K562 (cell line): ENCODE data around the gene METAP2. TPM values are rescaled to one million over a fixed set of nuclear protein-coding genes. Genes with fewer than 3 reads are reported as not detected.

Experiments
- CGGBP1 ChIP-seq: fragments of 250-450 bp; sonication (Bioruptor Pico); IDR thresholded peaks from 2 replicates; pipeline ENCODE4 v1.9.0; 2021; ENCODE audit warnings: mild to moderate bottlenecking
- GMEB1 ChIP-seq: fragments of 250-450 bp; sonication (Bioruptor Pico); IDR thresholded peaks from 2 replicates; pipeline ENCODE4 v1.4.0; 2020; ENCODE audit warnings: mild to moderate bottlenecking
- HNRNPK ChIP-seq: fragments of 200-400 bp; formaldehyde crosslinking; IDR thresholded peaks from one replicate; pipeline ENCODE4 v1.6.1; 2018; ENCODE audit warnings: mild to moderate bottlenecking, low read depth, low read length; ENCODE audit not compliant: poor library complexity, severe bottlenecking
- MYC ChIP-seq, 2 experiments: fragments of 250-450 bp in 1 of 2; sonication (Bioruptor Pico) in 1 of 2; IDR thresholded peaks; 2 replicates each; pipeline versions ENCODE4 v1.5.1 to v1.6.1; 2012 to 2021; ENCODE audit warnings: low read depth in 2 of 2, borderline replicate concordance in 1 of 2, improper control_type of control experiment in 1 of 2, low read length in 1 of 2, mild to moderate bottlenecking in 1 of 2, moderate library complexity in 1 of 2
- THAP12 ChIP-seq: fragments of 250-450 bp; sonication (Bioruptor Pico); IDR thresholded peaks from 2 replicates; pipeline ENCODE4 v1.9.0; 2021; ENCODE audit warnings: mild to moderate bottlenecking, inconsistent platforms
- ZC3H4 ChIP-seq: sonication (generic); formaldehyde crosslinking; IDR thresholded peaks from 2 replicates; pipeline ENCODE4 v1.9.0; 2021; ENCODE audit warnings: missing genetic modification reagents, borderline replicate concordance
- polyA plus RNA-seq, 8 experiments: library from polyadenylated mRNA; depleted of rRNA in 4 of 8; stranded (reverse) in 5 of 8; unstranded in 3 of 8; fragments of >200 nt; fragmentation: Nextera tagmentation in 2 of 8; fragmentation: Illumina TruSeq in 1 of 8; extraction: Ambion mirVana in 2 of 8; extraction: Trizol in 1 of 8; gene quantifications; 2 replicates each; pipeline versions ENCODE4 v1.2.1 to v1.2.3, GENCODE V29; 2011 to 2014; ENCODE audit warnings: inconsistent platforms in 1 of 8, missing spikeins in 1 of 8
- total RNA-seq, 7 experiments: library from RNA; depleted of rRNA in 6 of 7; stranded (reverse); fragments of >200 nt in 6 of 7; fragmentation: Illumina TruSeq in 2 of 7; extraction: Trizol in 2 of 7; gene quantifications; 2 replicates each; pipeline versions ENCODE4 v1.2.1 to v1.2.3, GENCODE V29; 2011 to 2021; ENCODE audit warnings: low replicate concordance in 1 of 7
- TF ChIP-seq, protein P1 (sequence below), 2 experiments: fragments of 200-800 bp in 1 of 2; sonication (Bioruptor generic) in 1 of 2; sonication (generic) in 1 of 2; formaldehyde crosslinking in 1 of 2; IDR thresholded peaks in 1 of 2; conservative IDR thresholded peaks in 1 of 2; 2 replicates each; pipeline versions ENCODE4 v1.5.0 to v1.6.1; 2016 to 2020; ENCODE audit warnings: missing compliant biosample characterization in 1 of 2, missing genetic modification characterization in 1 of 2, missing genetic modification reagents in 1 of 2
- TF ChIP-seq, protein P2 (sequence below): fragments of 450-650 bp; IDR thresholded peaks from 2 replicates; pipeline ENCODE4 v1.6.1; 2018; ENCODE audit not compliant: partially characterized antibody
- TF ChIP-seq, protein P3 (sequence below), 2 experiments: fragments of 450-650 bp; IDR thresholded peaks; 2 replicates each; pipeline ENCODE4 v1.6.1; 2016

METAP2 gene
- total and polyA plus RNA-seq, 9 of the 15 experiments (the other 6 are each of a cell fraction or from before 2014, with no cell fraction given) = 75.5 to 205 (median 164) TPM

DNA sequence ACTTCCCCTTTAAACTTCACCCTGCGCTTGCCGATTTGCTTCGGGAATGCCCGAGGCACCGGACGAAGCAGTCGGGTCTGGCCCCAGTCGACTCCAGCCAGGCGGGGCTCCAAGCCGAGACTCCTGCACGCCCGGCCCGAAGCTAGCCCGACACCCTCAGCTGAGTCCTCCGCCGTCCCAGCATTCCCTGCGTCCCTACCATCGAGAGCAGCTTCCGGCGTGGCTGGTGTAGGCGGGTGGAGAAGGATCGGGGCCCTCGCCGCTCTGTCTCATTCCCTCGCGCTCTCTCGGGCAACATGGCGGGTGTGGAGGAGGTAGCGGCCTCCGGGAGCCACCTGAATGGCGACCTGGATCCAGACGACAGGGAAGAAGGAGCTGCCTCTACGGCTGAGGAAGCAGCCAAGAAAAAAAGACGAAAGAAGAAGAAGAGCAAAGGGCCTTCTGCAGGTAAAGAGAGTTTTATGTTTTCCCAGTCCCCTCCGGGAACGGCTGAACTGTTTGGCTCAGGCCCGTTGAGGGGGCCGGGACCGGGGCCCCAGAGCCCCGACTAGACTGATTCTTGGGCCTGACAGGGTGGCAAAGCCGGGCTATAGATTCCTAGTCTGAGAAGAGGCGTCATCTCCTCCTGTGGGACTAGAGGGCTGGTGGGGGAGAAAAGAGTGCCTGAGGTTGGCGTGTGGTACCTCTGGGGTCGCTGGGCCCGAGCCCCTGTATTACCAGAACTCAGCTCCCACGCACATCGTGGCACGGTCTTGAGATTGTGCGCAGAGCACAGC, at the start of gene METAP2 (continued):
- TF ChIP-seq MYC (IDR thresholded peaks at IDR 0.05; ENCODE audit: low read depth, low read length) (peak; percentile 94), MYC (CRISPR knock-in tag; IDR thresholded peaks at IDR 0.05; ENCODE audit: borderline replicate concordance, low read depth) (peak; percentile 68), ZC3H4 (CRISPR knock-in tag) (peak; percentile 18; the same call in 1 of the 2 replicates), THAP12 (peak; percentile 95), HNRNPK (no peak), CGGBP1 (CRISPR knock-in tag) (no peak), GMEB1 (CRISPR knock-in tag) (peak; percentile 39; the same call in 1 of the 2 replicates)
- TF ChIP-seq, protein P1, sequence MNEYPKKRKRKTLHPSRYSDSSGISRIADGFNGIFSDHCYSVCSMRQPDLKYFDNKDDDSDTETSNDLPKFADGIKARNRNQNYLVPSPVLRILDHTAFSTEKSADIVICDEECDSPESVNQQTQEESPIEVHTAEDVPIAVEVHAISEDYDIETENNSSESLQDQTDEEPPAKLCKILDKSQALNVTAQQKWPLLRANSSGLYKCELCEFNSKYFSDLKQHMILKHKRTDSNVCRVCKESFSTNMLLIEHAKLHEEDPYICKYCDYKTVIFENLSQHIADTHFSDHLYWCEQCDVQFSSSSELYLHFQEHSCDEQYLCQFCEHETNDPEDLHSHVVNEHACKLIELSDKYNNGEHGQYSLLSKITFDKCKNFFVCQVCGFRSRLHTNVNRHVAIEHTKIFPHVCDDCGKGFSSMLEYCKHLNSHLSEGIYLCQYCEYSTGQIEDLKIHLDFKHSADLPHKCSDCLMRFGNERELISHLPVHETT (CRISPR knock-in tag; conservative IDR thresholded peaks at IDR 0.05 in 1 of 2, IDR thresholded peaks at IDR 0.05 in 1 of 2) = peak in 1 of 2 experiments; percentile 51; a peak in 1 of 4 replicates
- TF ChIP-seq, protein P2, sequence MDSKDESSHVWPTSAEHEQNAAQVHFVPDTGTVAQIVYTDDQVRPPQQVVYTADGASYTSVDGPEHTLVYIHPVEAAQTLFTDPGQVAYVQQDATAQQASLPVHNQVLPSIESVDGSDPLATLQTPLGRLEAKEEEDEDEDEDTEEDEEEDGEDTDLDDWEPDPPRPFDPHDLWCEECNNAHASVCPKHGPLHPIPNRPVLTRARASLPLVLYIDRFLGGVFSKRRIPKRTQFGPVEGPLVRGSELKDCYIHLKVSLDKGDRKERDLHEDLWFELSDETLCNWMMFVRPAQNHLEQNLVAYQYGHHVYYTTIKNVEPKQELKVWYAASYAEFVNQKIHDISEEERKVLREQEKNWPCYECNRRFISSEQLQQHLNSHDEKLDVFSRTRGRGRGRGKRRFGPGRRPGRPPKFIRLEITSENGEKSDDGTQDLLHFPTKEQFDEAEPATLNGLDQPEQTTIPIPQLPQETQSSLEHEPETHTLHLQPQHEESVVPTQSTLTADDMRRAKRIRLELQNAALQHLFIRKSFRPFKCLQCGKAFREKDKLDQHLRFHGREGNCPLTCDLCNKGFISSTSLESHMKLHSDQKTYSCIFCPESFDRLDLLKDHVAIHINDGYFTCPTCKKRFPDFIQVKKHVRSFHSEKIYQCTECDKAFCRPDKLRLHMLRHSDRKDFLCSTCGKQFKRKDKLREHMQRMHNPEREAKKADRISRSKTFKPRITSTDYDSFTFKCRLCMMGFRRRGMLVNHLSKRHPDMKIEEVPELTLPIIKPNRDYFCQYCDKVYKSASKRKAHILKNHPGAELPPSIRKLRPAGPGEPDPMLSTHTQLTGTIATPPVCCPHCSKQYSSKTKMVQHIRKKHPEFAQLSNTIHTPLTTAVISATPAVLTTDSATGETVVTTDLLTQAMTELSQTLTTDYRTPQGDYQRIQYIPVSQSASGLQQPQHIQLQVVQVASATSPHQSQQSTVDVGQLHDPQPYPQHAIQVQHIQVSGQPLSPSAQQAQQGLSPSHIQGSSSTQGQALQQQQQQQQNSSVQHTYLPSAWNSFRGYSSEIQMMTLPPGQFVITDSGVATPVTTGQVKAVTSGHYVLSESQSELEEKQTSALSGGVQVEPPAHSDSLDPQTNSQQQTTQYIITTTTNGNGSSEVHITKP = no peak
- TF ChIP-seq, protein P3, sequence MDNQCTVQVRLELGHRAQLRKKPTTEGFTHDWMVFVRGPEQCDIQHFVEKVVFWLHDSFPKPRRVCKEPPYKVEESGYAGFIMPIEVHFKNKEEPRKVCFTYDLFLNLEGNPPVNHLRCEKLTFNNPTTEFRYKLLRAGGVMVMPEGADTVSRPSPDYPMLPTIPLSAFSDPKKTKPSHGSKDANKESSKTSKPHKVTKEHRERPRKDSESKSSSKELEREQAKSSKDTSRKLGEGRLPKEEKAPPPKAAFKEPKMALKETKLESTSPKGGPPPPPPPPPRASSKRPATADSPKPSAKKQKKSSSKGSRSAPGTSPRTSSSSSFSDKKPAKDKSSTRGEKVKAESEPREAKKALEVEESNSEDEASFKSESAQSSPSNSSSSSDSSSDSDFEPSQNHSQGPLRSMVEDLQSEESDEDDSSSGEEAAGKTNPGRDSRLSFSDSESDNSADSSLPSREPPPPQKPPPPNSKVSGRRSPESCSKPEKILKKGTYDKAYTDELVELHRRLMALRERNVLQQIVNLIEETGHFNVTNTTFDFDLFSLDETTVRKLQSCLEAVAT (IDR thresholded peaks at IDR 0.05) = peak; percentile 37 to 63; a peak in 1 of 4 replicates
